HG03135 (cell line): ENCODE results near the gene PCDHGB4.
A peak's percentile ranks its signal among the peaks of the same experiment; 100 is the strongest.
"Not testable (repeated sequence)": the region's sequence is repeated elsewhere in the genome, so short reads cannot be mapped to it uniquely, and the experiment has no call there.

Experiments
- ATAC-seq: cut with Tn5 transposase; IDR thresholded peaks from one replicate; pipeline ENCODE4 v1.9.1; 2021; ENCODE audit warnings: mild to moderate bottlenecking, moderate library complexity; ENCODE audit not compliant: unreplicated experiment

PCDHGB4 gene

DNA sequence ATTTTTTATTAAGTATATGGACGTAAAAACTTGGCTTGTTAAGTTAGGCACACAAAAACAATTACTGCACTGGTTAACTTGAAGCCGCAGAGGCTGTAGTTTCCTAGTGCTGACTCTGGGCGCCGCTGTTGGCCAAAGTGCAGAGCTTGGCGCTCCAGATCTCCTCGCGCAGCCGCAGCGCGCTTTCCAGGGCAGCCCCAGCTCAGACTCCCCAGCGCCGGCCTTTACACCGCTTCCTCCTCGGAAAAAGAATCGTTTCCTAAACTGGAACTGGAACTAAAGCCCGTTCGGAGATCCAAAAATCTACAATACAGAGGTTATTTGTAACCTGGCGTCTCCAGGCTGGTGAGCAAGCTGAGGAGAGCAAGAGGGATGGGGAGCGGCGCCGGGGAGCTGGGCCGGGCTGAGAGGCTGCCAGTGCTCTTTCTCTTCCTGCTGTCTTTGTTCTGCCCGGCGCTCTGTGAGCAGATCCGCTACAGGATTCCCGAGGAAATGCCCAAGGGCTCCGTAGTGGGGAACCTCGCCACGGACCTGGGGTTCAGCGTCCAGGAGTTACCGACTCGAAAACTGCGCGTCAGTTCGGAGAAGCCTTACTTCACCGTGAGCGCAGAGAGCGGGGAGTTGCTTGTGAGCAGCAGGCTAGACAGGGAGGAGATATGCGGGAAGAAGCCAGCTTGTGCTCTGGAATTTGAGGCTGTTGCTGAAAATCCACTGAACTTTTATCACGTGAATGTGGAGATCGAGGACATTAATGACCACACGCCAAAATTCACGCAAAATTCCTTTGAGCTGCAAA lies 10.5 kb downstream of the PCDHGB4 start, which contains the start of gene PCDHGB5:
PCDHGB5 (plus strand) TSS at position 192 of the 796 bp plus-strand sequence; CDS start at position 373, 181 bp downstream.
- ATAC-seq: peak; percentile 75

DNA sequence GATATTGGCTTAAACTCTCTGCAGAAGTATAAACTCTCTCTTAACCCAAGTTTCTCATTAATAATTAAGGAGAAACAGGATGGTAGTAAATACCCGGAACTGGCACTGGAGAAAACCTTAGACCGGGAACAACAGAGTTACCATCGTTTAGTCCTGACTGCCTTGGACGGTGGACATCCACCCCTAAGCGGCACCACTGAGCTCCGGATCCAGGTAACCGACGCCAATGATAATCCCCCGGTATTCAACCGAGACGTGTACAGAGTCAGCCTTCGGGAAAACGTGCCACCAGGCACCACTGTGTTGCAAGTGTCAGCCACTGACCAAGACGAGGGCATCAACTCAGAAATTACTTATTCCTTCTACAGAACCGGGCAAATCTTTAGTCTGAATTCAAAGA lies 11.1 kb downstream of the PCDHGB4 start:
- ATAC-seq: no peak

DNA sequence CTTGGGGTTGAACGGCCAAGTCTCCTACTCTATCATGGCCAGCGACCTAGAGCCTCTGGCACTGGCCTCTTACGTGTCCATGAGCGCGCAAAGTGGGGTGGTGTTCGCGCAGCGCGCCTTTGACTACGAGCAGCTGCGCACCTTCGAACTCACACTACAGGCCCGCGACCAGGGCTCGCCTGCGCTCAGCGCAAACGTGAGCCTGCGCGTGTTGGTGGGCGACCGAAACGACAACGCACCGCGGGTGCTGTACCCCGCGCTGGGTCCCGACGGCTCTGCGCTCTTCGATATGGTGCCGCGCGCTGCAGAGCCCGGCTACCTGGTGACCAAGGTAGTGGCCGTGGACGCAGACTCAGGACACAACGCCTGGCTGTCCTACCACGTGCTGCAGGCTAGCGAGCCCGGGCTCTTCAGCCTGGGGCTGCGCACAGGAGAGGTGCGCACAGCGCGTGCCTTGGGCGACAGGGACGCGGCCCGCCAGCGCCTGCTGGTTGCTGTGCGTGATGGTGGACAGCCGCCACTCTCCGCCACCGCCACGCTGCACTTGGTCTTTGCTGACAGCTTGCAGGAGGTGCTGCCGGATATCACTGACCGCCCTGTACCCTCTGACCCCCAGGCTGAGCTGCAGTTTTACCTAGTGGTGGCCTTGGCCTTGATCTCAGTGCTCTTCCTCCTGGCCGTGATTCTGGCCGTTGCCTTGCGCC lies 12.2 kb downstream of the PCDHGB4 start:
- no peak for ATAC-seq

DNA sequence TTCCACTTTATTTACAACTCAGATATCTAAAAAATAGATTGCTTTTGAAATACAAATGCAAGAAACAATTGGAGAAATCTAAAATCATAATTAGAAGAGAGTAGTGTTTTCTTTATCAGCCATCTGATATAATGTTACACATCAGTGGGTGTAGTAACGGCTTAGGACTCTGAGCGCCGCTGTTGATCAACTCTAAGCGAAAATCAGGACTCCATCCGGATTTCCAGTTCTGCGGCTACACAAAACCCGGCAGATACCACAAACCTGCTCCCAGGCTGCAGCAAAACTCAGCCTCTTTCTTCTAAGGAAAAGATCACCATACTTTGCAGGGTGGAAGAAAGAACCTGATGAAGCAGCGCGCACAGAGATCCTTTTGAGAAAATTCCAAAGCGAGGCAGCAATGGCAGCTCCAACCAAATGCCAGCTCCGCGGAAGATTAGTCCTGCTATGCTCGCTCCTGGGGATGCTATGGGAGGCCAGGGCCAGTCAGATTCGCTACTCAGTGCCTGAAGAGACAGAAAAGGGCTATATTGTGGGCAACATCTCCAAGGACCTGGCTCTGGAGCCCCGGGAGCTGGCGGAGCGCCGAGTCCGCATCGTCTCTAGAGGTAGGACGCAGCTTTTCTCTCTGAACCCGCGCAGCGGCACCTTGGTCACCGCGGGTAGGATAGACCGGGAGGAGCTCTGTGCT lies 15.2 kb downstream of the PCDHGB4 start, which contains the start of gene PCDHGA9:
PCDHGA9 (plus strand) TSS at position 226 of the 691 bp plus-strand sequence; CDS start at position 401, 175 bp downstream.
- ATAC-seq: no peak

DNA sequence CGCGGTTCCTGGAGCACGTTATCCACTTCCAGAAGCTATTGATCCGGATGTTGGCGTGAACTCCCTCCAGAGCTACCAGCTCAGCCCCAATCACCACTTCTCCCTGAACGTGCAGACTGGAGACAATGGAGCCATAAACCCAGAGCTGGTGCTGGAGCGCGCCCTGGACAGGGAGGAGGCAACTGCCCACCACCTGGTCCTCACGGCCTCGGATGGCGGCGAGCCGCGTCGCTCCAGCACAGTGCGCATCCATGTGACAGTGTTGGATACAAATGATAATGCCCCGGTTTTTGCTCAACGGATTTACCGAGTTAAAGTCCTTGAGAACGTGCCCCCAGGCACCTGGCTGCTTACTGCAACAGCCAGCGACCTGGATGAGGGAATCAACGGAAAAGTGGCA lies 15.9 kb downstream of the PCDHGB4 start:
- ATAC-seq: no peak

DNA sequence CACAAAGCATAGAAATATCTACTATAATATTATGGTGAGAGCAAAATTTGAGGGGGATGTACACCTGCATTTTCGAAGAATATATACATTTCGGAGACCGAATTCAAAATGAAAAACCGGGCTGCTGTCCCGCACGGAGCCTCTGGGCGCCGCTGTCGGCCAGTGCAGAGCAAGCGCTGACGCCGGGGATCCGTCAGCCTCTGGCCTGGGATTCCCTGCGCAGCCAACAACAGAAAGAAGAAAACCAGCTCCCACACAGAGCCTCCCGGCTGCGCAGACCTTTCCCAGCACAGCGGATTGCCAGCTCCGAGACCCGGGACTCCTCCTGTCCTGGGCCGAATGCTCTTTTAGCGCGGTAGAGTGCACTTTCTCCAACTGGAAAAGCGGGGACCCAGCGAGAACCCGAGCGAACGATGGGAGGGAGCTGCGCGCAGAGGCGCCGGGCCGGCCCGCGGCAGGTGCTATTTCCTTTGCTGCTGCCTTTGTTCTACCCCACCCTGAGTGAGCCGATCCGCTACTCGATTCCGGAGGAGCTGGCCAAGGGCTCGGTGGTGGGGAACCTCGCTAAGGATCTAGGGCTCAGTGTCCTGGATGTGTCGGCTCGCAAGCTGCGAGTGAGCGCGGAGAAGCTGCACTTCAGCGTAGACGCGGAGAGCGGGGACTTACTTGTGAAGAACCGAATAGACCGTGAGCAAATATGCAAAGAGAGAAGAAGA lies 20.4 kb downstream of the PCDHGB4 start, which contains the start of gene PCDHGB6:
PCDHGB6 (plus strand) TSS at position 232 of the 716 bp plus-strand sequence; CDS start at position 414, 182 bp downstream.
- peak; percentile 81 for ATAC-seq

DNA sequence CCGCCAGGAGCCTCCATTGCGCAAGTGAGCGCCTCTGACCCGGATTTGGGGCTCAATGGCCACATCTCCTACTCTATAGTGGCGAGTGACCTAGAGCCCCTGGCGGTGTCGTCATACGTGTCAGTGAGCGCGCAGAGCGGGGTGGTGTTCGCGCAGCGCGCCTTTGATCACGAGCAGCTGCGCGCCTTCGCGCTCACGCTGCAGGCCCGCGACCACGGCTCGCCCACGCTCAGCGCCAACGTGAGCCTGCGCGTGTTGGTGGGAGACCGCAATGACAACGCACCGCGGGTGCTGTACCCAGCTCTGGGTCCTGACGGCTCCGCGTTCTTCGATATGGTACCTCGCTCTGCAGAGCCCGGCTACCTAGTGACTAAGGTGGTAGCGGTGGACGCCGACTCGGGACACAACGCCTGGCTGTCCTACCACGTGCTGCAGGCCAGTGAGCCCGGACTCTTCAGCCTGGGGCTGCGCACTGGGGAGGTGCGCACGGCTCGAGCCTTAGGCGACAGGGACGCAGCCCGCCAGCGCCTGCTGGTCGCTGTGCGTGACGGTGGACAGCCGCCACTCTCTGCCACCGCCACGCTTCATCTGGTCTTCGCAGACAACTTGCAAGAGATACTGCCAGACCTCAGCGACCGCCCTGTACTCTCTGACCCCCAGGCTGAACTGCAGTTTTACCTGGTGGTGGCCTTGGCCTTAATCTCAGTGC lies 22.3 kb downstream of the PCDHGB4 start:
- no peak for ATAC-seq

DNA sequence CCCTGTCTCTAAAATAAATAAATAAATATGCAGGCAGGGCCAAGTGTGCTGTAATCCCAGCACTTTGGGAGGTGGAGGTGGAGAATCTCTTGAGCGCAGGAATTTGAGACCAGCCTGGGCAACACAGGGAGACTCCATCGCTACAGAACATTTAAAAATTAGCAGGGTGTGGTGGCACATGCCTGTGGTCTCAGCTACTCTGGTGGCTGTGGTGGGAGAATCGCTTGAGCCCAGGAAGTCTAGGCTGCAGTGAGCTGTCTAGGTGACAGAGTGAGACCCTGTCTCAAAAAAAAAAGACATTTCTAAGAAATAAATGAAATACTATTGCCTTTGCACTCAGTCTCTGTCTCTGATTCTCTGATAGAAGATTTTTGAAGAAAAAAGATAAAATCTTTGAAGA lies 24.1 kb downstream of the PCDHGB4 start:
- no peak for ATAC-seq

DNA sequence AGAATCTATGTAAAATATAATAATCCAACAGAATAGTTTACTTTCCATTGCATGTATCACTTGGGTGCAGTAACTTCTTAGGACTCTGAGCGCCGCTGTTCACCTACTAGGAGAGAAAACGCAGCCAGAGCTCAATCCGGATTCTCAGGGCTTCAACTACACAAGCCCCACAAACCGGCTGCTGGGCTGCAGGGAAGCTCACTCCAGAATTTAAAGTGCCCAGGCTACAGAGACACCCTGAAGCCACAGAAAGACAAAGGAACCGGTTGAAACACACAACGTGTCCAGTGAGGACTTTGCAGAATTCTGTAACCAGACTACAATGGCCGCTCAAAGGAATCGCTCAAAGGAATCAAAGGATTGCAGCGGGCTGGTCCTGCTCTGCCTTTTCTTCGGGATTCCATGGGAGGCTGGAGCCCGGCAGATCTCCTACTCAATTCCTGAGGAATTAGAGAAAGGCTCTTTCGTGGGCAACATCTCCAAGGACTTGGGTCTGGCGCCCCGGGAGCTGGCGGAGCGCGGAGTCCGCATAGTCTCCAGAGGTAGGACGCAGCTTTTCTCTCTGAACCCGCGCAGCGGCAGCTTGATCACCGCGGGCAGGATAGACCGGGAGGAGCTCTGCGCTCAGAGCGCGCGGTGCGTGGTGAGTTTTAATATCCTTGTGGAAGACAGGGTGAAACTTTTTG lies 25.5 kb downstream of the PCDHGB4 start, which contains the start of gene PCDHGA10:
PCDHGA10 (plus strand) TSS at position 134 of the 686 bp plus-strand sequence; CDS start at position 323, 189 bp downstream.
- peak; percentile 63 for ATAC-seq

DNA sequence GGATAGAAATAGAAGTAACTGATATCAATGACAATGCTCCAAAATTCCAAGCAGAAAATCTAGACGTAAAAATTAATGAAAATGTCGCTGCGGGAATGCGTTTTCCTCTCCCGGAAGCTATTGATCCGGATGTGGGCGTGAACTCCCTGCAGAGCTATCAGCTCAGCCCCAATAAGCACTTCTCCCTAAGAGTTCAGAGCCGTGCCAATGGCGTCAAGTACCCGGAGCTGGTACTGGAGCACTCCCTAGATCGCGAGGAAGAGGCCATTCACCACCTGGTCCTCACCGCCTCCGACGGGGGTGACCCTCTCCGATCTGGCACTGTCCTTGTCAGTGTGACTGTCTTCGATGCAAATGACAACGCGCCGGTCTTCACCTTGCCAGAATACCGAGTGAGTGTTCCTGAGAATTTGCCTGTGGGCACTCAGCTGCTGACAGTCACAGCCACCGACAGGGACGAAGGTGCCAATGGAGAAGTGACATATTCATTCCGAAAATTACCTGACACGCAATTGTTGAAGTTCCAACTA lies 26.1 kb downstream of the PCDHGB4 start:
- no peak for ATAC-seq

DNA sequence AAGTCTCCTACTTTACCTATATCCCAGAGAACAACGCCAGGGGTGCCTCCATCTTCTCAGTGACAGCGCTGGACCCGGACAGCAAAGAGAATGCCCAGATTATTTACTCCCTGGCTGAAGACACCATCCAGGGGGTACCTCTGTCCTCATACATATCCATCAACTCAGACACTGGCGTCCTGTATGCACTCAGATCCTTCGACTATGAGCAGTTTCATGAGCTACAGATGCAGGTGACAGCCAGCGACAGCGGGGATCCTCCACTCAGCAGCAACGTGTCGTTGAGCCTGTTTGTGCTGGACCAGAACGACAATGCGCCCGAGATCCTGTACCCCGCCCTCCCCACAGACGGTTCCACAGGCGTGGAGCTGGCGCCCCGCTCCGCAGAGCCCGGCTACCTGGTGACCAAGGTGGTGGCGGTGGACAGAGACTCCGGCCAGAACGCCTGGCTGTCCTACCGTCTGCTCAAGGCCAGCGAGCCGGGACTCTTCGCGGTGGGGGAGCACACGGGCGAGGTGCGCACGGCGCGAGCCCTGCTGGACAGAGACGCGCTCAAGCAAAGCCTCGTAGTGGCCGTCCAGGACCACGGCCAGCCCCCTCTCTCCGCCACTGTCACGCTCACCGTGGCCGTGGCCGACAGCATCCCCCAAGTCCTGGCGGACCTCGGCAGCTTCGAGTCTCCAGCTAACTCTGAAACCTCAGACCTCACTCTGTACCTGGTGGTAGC lies 27.2 kb downstream of the PCDHGB4 start:
- not testable (repeated sequence) for ATAC-seq

DNA sequence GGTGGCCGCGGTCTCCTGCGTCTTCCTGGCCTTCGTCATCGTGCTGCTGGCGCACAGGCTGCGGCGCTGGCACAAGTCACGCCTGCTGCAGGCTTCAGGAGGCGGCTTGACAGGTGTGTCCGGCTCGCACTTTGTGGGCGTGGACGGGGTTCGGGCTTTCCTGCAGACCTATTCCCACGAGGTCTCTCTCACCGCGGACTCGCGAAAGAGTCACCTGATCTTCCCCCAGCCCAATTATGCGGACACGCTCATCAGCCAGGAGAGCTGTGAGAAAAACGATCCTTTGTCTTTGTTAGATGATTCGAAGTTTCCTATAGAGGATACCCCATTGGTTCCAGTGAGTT lies 27.7 kb downstream of the PCDHGB4 start:
- ATAC-seq: not testable (repeated sequence)

DNA sequence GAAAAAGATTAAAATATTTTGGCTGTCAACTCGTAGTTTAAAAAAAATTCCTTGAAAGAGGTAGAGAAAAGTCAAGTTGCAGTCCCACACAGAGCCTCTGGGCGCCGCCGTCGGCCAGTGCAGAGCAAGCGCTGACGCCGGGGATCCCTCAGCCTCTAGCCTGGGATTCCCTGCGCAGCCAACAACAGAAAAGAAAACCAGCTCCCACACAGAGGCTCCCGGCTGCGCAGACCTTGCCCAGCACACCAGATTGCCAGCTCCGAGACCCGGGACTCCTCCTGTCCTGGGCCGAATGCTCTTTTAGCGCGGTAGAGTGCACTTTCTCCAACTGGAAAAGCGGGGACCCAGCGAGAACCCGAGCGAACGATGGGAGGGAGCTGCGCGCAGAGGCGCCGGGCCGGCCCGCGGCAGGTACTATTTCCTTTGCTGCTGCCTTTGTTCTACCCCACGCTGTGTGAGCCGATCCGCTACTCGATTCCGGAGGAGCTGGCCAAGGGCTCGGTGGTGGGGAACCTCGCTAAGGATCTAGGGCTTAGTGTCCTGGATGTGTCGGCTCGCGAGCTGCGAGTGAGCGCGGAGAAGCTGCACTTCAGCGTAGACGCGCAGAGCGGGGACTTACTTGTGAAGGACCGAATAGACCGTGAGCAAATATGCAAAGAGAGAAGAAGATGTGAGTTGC lies 30.1 kb downstream of the PCDHGB4 start, which contains the start of gene PCDHGB7:
PCDHGB7 (plus strand) TSS at position 184 of the 679 bp plus-strand sequence; CDS start at position 367, 183 bp downstream.
- ATAC-seq: peak; percentile 81

DNA sequence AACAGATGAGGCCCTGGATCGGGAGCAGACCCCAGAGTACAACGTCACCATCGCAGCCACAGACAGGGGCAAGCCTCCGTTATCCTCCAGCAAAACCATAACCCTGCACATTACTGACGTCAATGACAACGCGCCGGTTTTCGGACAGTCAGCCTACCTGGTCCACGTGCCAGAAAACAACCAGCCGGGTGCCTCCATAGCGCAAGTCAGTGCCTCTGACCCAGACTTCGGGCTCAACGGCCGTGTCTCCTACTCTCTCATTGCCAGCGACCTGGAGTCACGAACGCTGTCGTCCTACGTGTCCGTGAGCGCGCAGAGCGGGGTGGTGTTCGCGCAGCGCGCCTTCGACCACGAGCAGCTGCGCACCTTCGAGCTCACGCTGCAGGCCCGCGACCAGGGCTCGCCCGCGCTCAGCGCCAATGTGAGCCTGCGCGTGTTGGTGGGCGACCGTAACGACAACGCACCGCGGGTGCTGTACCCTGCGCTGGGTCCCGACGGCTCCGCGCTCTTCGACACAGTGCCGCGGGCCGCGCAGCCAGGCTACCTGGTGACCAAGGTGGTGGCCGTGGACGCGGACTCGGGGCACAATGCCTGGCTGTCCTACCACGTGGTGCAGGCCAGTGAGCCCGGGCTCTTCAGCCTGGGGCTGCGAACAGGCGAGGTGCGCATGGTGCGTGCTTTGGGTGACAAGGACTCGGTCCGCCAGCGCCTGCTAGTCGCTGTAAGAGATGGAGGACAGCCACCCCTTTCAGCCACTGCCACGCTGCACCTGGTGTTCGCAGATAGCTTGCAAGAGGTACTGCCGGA lies 31.8 kb downstream of the PCDHGB4 start:
- ATAC-seq: no peak

DNA sequence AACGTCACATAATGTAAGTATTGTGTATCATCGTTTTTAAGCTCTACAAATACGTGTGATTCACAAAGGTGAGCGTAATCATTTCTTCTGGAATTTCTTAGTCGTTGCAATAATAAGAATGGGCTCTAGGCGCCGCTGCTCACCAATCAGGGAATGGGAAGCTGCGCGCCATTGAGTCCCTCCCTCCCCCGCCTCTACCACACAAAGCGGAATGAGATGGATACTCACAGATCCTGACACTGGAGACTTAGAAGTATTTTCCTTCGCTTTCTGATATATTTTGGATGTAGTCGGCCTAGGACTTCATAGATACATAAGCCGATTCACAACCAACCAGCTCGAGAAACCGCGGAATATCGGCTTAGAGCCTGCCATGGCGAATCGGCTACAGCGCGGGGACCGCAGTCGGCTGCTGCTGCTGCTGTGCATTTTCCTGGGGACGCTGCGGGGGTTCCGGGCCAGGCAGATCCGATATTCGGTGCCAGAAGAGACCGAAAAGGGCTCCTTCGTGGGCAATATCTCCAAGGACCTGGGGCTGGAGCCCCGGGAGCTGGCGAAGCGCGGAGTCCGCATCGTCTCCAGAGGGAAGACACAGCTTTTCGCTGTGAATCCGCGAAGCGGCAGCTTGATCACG lies 33.5 kb downstream of the PCDHGB4 start, which contains the start of gene PCDHGA11:
PCDHGA11 (plus strand) TSS at position 197 of the 634 bp plus-strand sequence; CDS start at position 374, 177 bp downstream.
- no peak for ATAC-seq

DNA sequence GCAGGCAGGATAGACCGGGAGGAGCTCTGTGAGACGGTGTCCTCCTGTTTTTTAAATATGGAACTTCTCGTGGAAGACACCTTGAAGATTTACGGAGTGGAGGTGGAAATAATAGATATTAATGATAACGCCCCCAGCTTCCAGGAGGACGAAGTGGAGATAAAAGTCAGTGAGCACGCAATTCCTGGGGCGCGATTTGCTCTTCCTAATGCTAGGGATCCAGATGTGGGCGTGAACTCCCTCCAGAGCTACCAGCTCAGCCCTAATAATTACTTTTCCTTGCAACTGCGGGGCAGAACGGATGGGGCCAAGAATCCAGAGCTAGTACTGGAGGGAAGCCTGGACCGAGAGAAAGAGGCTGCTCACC lies 34.0 kb downstream of the PCDHGB4 start:
- ATAC-seq: no peak
